Liver (tissue), 9 donors: Measurements from ENCODE around the gene HOXD4. TPM values are rescaled to one million over a fixed set of nuclear protein-coding genes. Genes with fewer than 3 reads are reported as not detected.
A peak's percentile ranks its signal among the peaks of the same experiment; 100 is the strongest.

Source experiments
- DNase-seq: peaks from one replicate; pipeline ENCODE4 v3.0.0-alpha.2; 2017; ENCODE audit warnings: low spot score
- H3K27ac ChIP-seq, 2 donors: one replicate each; pipeline ENCODE4 v1.7.0; 2013; ENCODE audit warnings: inconsistent platforms in 2 of 2, low read length in 2 of 2, control low read depth in 1 of 2, low read depth in 1 of 2, mild to moderate bottlenecking in 1 of 2
- H3K27me3 ChIP-seq, 4 donors: one replicate each; pipeline versions ENCODE4 v1.6.1 to v1.7.0; 2013; ENCODE audit warnings: low read length in 3 of 4, inconsistent platforms in 1 of 4, mild to moderate bottlenecking in 1 of 4, moderate library complexity in 1 of 4; ENCODE audit not compliant: control insufficient read depth in 4 of 4, insufficient read depth in 4 of 4
- H3K36me3 ChIP-seq, 4 donors: one replicate each; pipeline versions ENCODE4 v1.6.1 to v1.7.0; 2013; ENCODE audit warnings: low read length in 3 of 4, mild to moderate bottlenecking in 3 of 4, low read depth in 1 of 4, moderate library complexity in 1 of 4; ENCODE audit not compliant: control insufficient read depth in 4 of 4, insufficient read depth in 3 of 4
- H3K4me1 ChIP-seq, 4 donors: one replicate each; pipeline versions ENCODE4 v1.6.1 to v1.7.0; 2013; ENCODE audit warnings: low read length in 3 of 4, mild to moderate bottlenecking in 3 of 4, moderate library complexity in 1 of 4; ENCODE audit not compliant: control insufficient read depth in 4 of 4, insufficient read depth in 4 of 4
- H3K4me3 ChIP-seq, 3 donors: one replicate each; pipeline versions ENCODE4 v1.6.1 to v1.7.0; 2013; ENCODE audit warnings: low read length in 3 of 3, control low read depth in 1 of 3, low read depth in 1 of 3, mild to moderate bottlenecking in 1 of 3
- H3K9ac ChIP-seq, 2 donors: one replicate each; pipeline ENCODE4 v1.7.0; 2013; ENCODE audit warnings: low read length in 2 of 2, mild to moderate bottlenecking in 2 of 2, moderate library complexity in 2 of 2, control low read depth in 1 of 2, low read depth in 1 of 2
- H3K9me3 ChIP-seq, 4 donors: one replicate each; pipeline versions ENCODE4 v1.6.1 to v1.7.0; 2013; ENCODE audit warnings: low read length in 3 of 4; ENCODE audit not compliant: control insufficient read depth in 4 of 4
- CTCF ChIP-seq: fragments of 150-350 bp; IDR thresholded peaks from 2 replicates; pipeline ENCODE4 v1.5.1; 2017; ENCODE audit warnings: improper control_type of control experiment, low read depth, low read length; ENCODE audit not compliant: missing input control
- EGR1 ChIP-seq, 2 donors: IDR thresholded peaks; 2 replicates each; pipeline ENCODE4 v1.6.1; 2016 to 2018; ENCODE audit warnings: antibody characterized with exemption in 2 of 2, low read depth in 2 of 2
- FOXA2 ChIP-seq: IDR thresholded peaks from 2 replicates; pipeline ENCODE4 v1.6.1; 2016; ENCODE audit warnings: antibody characterized with exemption
- GABPA ChIP-seq, 2 donors: IDR thresholded peaks in 1 of 2; conservative IDR thresholded peaks in 1 of 2; 2 replicates each; pipeline ENCODE4 v1.6.1; 2016; ENCODE audit warnings: antibody characterized with exemption in 2 of 2, mild to moderate bottlenecking in 1 of 2, moderate library complexity in 1 of 2
- HNF4A ChIP-seq, 2 donors: conservative IDR thresholded peaks; 2 replicates each; pipeline ENCODE4 v1.6.1; 2016; ENCODE audit warnings: antibody characterized with exemption in 2 of 2, mild to moderate bottlenecking in 2 of 2
- HNF4G ChIP-seq: IDR thresholded peaks from 2 replicates; pipeline ENCODE4 v1.6.1; 2016; ENCODE audit warnings: antibody characterized with exemption
- JUND ChIP-seq, 2 donors: IDR thresholded peaks; 2 replicates each; pipeline ENCODE4 v1.6.1; 2016; ENCODE audit warnings: antibody characterized with exemption in 2 of 2
- NR2F2 ChIP-seq: IDR thresholded peaks from 2 replicates; pipeline ENCODE4 v1.6.1; 2016; ENCODE audit warnings: antibody characterized with exemption
- RAD21 ChIP-seq, 2 donors: IDR thresholded peaks; 2 replicates each; pipeline ENCODE4 v1.6.1; 2016; ENCODE audit warnings: antibody characterized with exemption in 2 of 2, mild to moderate bottlenecking in 2 of 2
- RXRA ChIP-seq, 2 donors: IDR thresholded peaks; 2 replicates each; pipeline ENCODE4 v1.6.1; 2017 to 2018; ENCODE audit warnings: antibody characterized with exemption in 2 of 2, mild to moderate bottlenecking in 1 of 2
- SP1 ChIP-seq: IDR thresholded peaks from 2 replicates; pipeline ENCODE4 v1.6.1; 2018; ENCODE audit warnings: antibody characterized with exemption, mild to moderate bottlenecking
- TAF1 ChIP-seq: conservative IDR thresholded peaks from 2 replicates; pipeline ENCODE4 v1.6.1; 2016; ENCODE audit warnings: antibody characterized with exemption, mild to moderate bottlenecking
- YY1 ChIP-seq: IDR thresholded peaks from 2 replicates; pipeline ENCODE4 v1.6.1; 2016; ENCODE audit warnings: antibody characterized with exemption, mild to moderate bottlenecking
- ZBTB33 ChIP-seq: IDR thresholded peaks from 2 replicates; pipeline ENCODE4 v1.6.1; 2016; ENCODE audit warnings: antibody characterized with exemption
- WGBS: extraction: QIAGEN DNeasy Blood & Tissue Kit; methylation state at CpG from one replicate; pipeline ENCODE4 v1.1.7; 2013; 5-methylcytosine and 5-hydroxymethylcytosine counted together
- polyA plus RNA-seq, 2 donors: library from polyadenylated mRNA; stranded (reverse) in 1 of 2; unstranded in 1 of 2; fragments of 200-250 nt in 1 of 2; fragments of >200 nt in 1 of 2; fragmentation: Nextera tagmentation in 1 of 2; extraction: Ambion mirVana in 1 of 2; gene quantifications; one replicate each; pipeline versions ENCODE4 v1.2.1 to v1.2.3, GENCODE V29; 2013 to 2015
- total RNA-seq, 2 donors: library from RNA; depleted of rRNA; stranded (reverse); fragments of >200 nt; gene quantifications; one replicate each; pipeline ENCODE4 v1.2.3, GENCODE V29; 2014
- TF ChIP-seq, protein P1 (sequence below): IDR thresholded peaks from 2 replicates; pipeline ENCODE4 v1.6.1; 2016; ENCODE audit warnings: antibody characterized with exemption, mild to moderate bottlenecking
- TF ChIP-seq, protein P2 (sequence below): IDR thresholded peaks from 2 replicates; pipeline ENCODE4 v1.6.1; 2016; ENCODE audit warnings: antibody characterized with exemption
- donor health status: healthy.
- donor health status: healthy.
- donor health status: healthy.
- donor health status: healthy.
- donor health status: healthy.

Gene HOXD4
- total and polyA plus RNA-seq, 4 donors, result not detected

DNA sequence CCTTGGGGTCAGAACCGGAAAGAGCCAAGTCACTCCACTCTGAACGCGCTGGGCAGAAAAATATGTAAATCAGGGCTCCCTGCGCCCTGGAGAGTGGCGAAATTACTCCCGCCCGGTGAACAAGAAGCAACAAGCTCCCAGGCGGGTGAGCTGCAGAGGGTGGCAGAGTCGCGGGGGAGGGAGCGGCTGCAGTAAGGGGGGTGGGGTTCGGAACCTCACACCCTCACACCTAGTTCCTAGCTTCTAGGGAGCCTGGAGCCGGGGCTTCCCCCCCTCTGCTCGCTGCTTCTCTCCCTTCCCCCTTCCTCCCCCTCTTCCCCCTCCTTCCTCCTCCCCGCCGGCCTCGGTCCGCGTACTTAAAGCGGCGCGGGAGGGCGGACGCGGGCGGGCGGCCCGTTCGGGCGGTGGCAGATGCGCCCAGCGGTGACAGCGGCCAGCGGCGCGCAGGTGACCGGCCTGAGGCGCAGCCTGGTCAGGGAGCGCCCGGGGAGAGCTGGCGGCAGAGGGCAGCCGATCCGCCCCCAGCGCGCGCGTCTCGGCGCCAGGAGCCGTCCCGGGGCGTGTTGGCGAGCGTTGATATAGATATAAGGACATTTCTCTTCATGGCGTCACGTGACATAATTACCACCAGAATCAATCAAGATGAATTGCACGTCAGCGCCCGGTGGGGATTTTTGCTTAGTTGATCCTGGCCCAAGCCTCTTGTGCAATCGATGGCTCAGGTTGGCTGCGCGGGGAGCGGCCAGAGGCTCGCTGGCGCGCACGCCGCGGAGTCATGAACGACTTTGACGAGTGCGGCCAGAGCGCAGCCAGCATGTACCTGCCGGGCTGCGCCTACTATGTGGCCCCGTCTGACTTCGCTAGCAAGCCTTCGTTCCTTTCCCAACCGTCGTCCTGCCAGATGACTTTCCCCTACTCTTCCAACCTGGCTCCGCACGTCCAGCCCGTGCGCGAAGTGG is 44.5 kb upstream of the HOXD4 start, which contains the start of gene HOXD11:
TSS of gene HOXD11 (plus strand) at position 700 of the 959 bp plus-strand sequence. CDS start at position 776, 76 bp downstream.
- Histone ChIP-seq H3K4me1 (peaks cover 0 to 21% (median 4%) of the 10 kb centered on the region in 4 donors), H3K4me3 (peak within 1 kb of the TSS in 1 of 3 donors; percentile 28)

More for the DNA sequence above, 44.5 kb upstream of the HOXD4 start, which contains the start of gene HOXD11:
- no peak within 1 kb of the TSS for H3K9ac ChIP-seq
- peaks cover 18 to 51% (median 37%) of the 10 kb centered on the region in 4 donors for H3K27me3 ChIP-seq
- H3K27ac ChIP-seq, result no peak within 1 kb of the TSS
- no peak for DNase-seq
- TF ChIP-seq SP1, result no peak
- no peak for TF ChIP-seq RAD21 (IDR thresholded peaks at IDR 0.05)
- TF ChIP-seq RXRA (IDR thresholded peaks at IDR 0.05), result no peak
- TF ChIP-seq EGR1 (IDR thresholded peaks at IDR 0.05; ENCODE audit: low read depth in 2 of 2), result no peak
- no peak for TF ChIP-seq NR2F2
- no peak for TF ChIP-seq HNF4A (conservative IDR thresholded peaks at IDR 0.05)
- TF ChIP-seq JUND (IDR thresholded peaks at IDR 0.05), result no peak
- no peak for TF ChIP-seq FOXA2
- TF ChIP-seq HNF4G, result no peak
- TF ChIP-seq, protein P1, sequence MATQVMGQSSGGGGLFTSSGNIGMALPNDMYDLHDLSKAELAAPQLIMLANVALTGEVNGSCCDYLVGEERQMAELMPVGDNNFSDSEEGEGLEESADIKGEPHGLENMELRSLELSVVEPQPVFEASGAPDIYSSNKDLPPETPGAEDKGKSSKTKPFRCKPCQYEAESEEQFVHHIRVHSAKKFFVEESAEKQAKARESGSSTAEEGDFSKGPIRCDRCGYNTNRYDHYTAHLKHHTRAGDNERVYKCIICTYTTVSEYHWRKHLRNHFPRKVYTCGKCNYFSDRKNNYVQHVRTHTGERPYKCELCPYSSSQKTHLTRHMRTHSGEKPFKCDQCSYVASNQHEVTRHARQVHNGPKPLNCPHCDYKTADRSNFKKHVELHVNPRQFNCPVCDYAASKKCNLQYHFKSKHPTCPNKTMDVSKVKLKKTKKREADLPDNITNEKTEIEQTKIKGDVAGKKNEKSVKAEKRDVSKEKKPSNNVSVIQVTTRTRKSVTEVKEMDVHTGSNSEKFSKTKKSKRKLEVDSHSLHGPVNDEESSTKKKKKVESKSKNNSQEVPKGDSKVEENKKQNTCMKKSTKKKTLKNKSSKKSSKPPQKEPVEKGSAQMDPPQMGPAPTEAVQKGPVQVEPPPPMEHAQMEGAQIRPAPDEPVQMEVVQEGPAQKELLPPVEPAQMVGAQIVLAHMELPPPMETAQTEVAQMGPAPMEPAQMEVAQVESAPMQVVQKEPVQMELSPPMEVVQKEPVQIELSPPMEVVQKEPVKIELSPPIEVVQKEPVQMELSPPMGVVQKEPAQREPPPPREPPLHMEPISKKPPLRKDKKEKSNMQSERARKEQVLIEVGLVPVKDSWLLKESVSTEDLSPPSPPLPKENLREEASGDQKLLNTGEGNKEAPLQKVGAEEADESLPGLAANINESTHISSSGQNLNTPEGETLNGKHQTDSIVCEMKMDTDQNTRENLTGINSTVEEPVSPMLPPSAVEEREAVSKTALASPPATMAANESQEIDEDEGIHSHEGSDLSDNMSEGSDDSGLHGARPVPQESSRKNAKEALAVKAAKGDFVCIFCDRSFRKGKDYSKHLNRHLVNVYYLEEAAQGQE, result no peak
- no peak for TF ChIP-seq GABPA (IDR thresholded peaks at IDR 0.05 in 1 of 2, conservative IDR thresholded peaks at IDR 0.05 in 1 of 2)
- TF ChIP-seq ZBTB33, result no peak
- no peak for TF ChIP-seq TAF1
- no peak for TF ChIP-seq YY1
- TF ChIP-seq, protein P2, sequence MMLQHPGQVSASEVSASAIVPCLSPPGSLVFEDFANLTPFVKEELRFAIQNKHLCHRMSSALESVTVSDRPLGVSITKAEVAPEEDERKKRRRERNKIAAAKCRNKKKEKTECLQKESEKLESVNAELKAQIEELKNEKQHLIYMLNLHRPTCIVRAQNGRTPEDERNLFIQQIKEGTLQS, result no peak
- TF ChIP-seq CTCF, result no peak
- 3% methylated on average over 85 of the region's 85 CpGs for WGBS
- no peaks in the 10 kb centered on the region for H3K9me3 ChIP-seq
- H3K36me3 ChIP-seq, result no peaks in the 10 kb centered on the region
